Measurements from ENCODE around the gene TACC2. TPM values are rescaled to one million over a fixed set of nuclear protein-coding genes. Genes with fewer than 3 reads are reported as not detected.

Gene TACC2
- total RNA-seq, 4 donors from 2014 or later: 11.5 to 73.0 (median 14.5) TPM

- H3K36me3 ChIP-seq: no peaks in the 10 kb centered on the region
- H3K4me3 ChIP-seq: no peak overlapping the region
- no peak for DNase-seq
- intact Hi-C loops (cut with DNase I; ENCODE audit: low total_unique reads): no loop called here
- no peaks in the 10 kb centered on the region for H3K9me3 ChIP-seq
- no peak for TF ChIP-seq CTCF (IDR thresholded peaks at IDR 0.05)
- no peak for TF ChIP-seq POLR2A (IDR thresholded peaks at IDR 0.05)
- H3K4me1 ChIP-seq: no peaks in the 10 kb centered on the region
- no peaks in the 10 kb centered on the region for H3K27me3 ChIP-seq
- H3K27ac ChIP-seq: no peak overlapping the region
These were observed 256.9 kb downstream of the TACC2 start for GRCh38 chr10:122245897-122246296.

- no peak for DNase-seq
- intact Hi-C loops (cut with DNase I; ENCODE audit: low total_unique reads): no loop called here
- Histone ChIP-seq H3K4me3 (no peak overlapping the region), H3K36me3 (no peaks in the 10 kb centered on the region), H3K27ac (no peak overlapping the region), H3K9me3 (no peaks in the 10 kb centered on the region), H3K4me1 (no peaks in the 10 kb centered on the region), H3K27me3 (no peaks in the 10 kb centered on the region)
- TF ChIP-seq CTCF (IDR thresholded peaks at IDR 0.05): no peak
- no peak for TF ChIP-seq POLR2A (IDR thresholded peaks at IDR 0.05)
These were observed 258.0 kb downstream of the TACC2 start for GRCh38 chr10:122246830-122247520.

- Histone ChIP-seq H3K27ac (no peak overlapping the region), H3K36me3 (no peaks in the 10 kb centered on the region), H3K4me3 (no peak overlapping the region), H3K4me1 (no peaks in the 10 kb centered on the region), H3K9me3 (no peaks in the 10 kb centered on the region), H3K27me3 (no peaks in the 10 kb centered on the region)
- DNase-seq: no peak
- TF ChIP-seq POLR2A (IDR thresholded peaks at IDR 0.05): no peak
- no peak for TF ChIP-seq CTCF (IDR thresholded peaks at IDR 0.05)
- intact Hi-C loops (cut with DNase I; ENCODE audit: low total_unique reads): no loop called here
These were observed 259.7 kb downstream of the TACC2 start for GRCh38 chr10:122248356-122249302.

GRCh38 chr10:122249303-122249850, 260.4 kb downstream of the TACC2 start:
- no peaks in the 10 kb centered on the region for H3K9me3 ChIP-seq
- no peak overlapping the region for H3K4me3 ChIP-seq
- intact Hi-C loops (cut with DNase I; ENCODE audit: low total_unique reads): no loop called here
- no peaks in the 10 kb centered on the region for H3K27me3 ChIP-seq
- DNase-seq: no peak
- H3K4me1 ChIP-seq: no peaks in the 10 kb centered on the region
- no peak for TF ChIP-seq POLR2A (IDR thresholded peaks at IDR 0.05)
- no peak for TF ChIP-seq CTCF (IDR thresholded peaks at IDR 0.05)
- H3K36me3 ChIP-seq: no peaks in the 10 kb centered on the region
- H3K27ac ChIP-seq: no peak overlapping the region
